Measurements from ENCODE around the gene BRD7.

DNA sequence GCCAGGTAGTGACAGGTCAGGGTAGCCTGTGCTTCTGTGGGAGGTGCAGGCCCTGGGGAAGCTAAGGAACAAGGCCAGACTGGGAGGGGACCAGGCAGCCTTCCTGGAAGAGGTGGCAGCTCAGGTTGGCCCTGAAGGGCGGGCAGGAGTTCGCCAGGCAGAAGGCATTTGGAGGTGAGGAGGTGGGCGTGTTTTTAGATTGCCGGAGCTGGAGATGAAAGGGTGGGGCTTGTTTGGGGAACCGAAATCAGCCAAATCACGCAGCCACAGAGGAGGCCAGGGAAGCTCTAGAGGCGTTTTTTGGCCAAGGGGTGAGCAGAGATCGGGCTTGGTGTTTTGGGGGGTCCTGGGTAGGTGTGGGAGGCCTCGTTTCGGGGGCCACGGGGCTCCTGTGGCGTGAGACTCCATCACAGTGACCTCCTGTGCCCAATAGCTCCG, 94.9 kb downstream of the BRD7 start:
- TF ChIP-seq POLR2AphosphoS5 (IDR thresholded peaks at IDR 0.05; ENCODE audit: borderline replicate concordance, low read depth, low read length) (no peak), EZH2 (IDR thresholded peaks at IDR 0.05) (no peak)
